WTC11 (cell line): ENCODE data around the gene TNS4. TPM values are rescaled to one million over a fixed set of nuclear protein-coding genes. Genes with fewer than 3 reads are reported as not detected.

Experiments
- ATAC-seq: fragments of 200-7000 bp; cut with Tn5 transposase; 2 replicates; pipeline ENCODE4 v1.10.0; 2021; ENCODE audit warnings: mild to moderate bottlenecking, moderate library complexity
- CTCF ChIA-PET: fragments of 300-600 bp; sonication (Branson Sonifier 250); formaldehyde crosslinking; loops from one replicate; lab custom pipeline; 2021; ENCODE audit warnings: antibody characterized with exemption; lab: Charles Lee
- POLR2A ChIA-PET: fragments of 350-600 bp; sonication (Branson Sonifier 250); formaldehyde crosslinking; loops from one replicate; lab custom pipeline; 2021; ENCODE audit warnings: antibody characterized with exemption; lab: Charles Lee
- DNase-seq: peaks from one replicate; pipeline ENCODE4 v3.0.0; 2021; ENCODE audit warnings: low spot score
- H3K27ac Mint-ChIP-seq: 2 replicates; pipeline ENCODE4 v1.8.0; 2021; ENCODE audit warnings: mixed read lengths
- H3K27me3 Mint-ChIP-seq: 2 replicates; pipeline ENCODE4 v1.8.0; 2021; ENCODE audit warnings: low read depth, mild to moderate bottlenecking, moderate library complexity, mixed read lengths
- H3K36me3 Mint-ChIP-seq: 2 replicates; pipeline ENCODE4 v1.8.0; 2021; ENCODE audit warnings: mixed read lengths
- H3K4me1 Mint-ChIP-seq: 2 replicates; pipeline ENCODE4 v1.8.0; 2022; ENCODE audit warnings: mixed read lengths
- H3K4me3 Mint-ChIP-seq: 2 replicates; pipeline ENCODE4 v1.8.0; 2021; ENCODE audit warnings: mild to moderate bottlenecking, moderate library complexity, mixed read lengths
- H3K9me3 Mint-ChIP-seq: 2 replicates; pipeline ENCODE4 v1.8.0; 2021; ENCODE audit warnings: mixed read lengths
- AFF4 ChIP-seq: sonication (generic); formaldehyde crosslinking; IDR thresholded peaks from 2 replicates; pipeline ENCODE4 v1.8.1; 2023; ENCODE audit warnings: mild to moderate bottlenecking, missing genetic modification reagents, borderline replicate concordance
- AR ChIP-seq: fragments of 250-450 bp; sonication (Bioruptor Pico); IDR thresholded peaks from 2 replicates; pipeline ENCODE4 v1.9.0; 2021; ENCODE audit warnings: mild to moderate bottlenecking
- ARID4B ChIP-seq: sonication (generic); formaldehyde crosslinking; IDR thresholded peaks from 2 replicates; pipeline ENCODE4 v1.8.0; 2023; ENCODE audit warnings: missing genetic modification reagents, mild to moderate bottlenecking, borderline replicate concordance
- ATF1 ChIP-seq: sonication (generic); formaldehyde crosslinking; IDR thresholded peaks from 2 replicates; pipeline ENCODE4 v1.8.1; 2023; ENCODE audit warnings: mild to moderate bottlenecking, moderate library complexity, missing genetic modification reagents
- E2F4 ChIP-seq: sonication (generic); formaldehyde crosslinking; IDR thresholded peaks from 2 replicates; pipeline ENCODE4 v1.8.1; 2022; ENCODE audit warnings: low read depth, mild to moderate bottlenecking, moderate library complexity, missing genetic modification reagents, borderline replicate concordance
- FOXP4 ChIP-seq: sonication (generic); formaldehyde crosslinking; IDR thresholded peaks from 2 replicates; pipeline ENCODE4 v1.8.0; 2022; ENCODE audit warnings: mild to moderate bottlenecking, missing genetic modification reagents
- GRHL2 ChIP-seq: fragments of 250-450 bp; sonication (Bioruptor Pico); IDR thresholded peaks from 2 replicates; pipeline ENCODE4 v1.8.0; 2022; ENCODE audit warnings: mild to moderate bottlenecking, moderate library complexity; ENCODE audit not compliant: insufficient replicate concordance, severe bottlenecking
- IRF1 ChIP-seq: sonication (generic); formaldehyde crosslinking; IDR thresholded peaks from 2 replicates; pipeline ENCODE4 v1.8.0; 2023; ENCODE audit warnings: missing genetic modification reagents
- IRF2 ChIP-seq: sonication (generic); formaldehyde crosslinking; IDR thresholded peaks from 2 replicates; pipeline ENCODE4 v1.8.0; 2022; ENCODE audit warnings: low read depth, missing genetic modification reagents, borderline replicate concordance
- PRRX2 ChIP-seq: fragments of 250-450 bp; sonication (Bioruptor Pico); IDR thresholded peaks from 2 replicates; pipeline ENCODE4 v1.8.0; 2021; ENCODE audit warnings: mild to moderate bottlenecking
- SMAD3 ChIP-seq: sonication (generic); formaldehyde crosslinking; IDR thresholded peaks from 2 replicates; pipeline ENCODE4 v1.8.0; 2022; ENCODE audit warnings: missing genetic modification reagents, mild to moderate bottlenecking, borderline replicate concordance
- USF1 ChIP-seq: sonication (generic); formaldehyde crosslinking; IDR thresholded peaks from 2 replicates; pipeline ENCODE4 v1.8.0; 2022; ENCODE audit warnings: mild to moderate bottlenecking, missing genetic modification reagents
- USF2 ChIP-seq: sonication (generic); formaldehyde crosslinking; IDR thresholded peaks from 2 replicates; pipeline ENCODE4 v1.8.1; 2023; ENCODE audit warnings: mild to moderate bottlenecking, missing genetic modification reagents, moderate library complexity
- ZNF232 ChIP-seq: sonication (generic); formaldehyde crosslinking; IDR thresholded peaks from 2 replicates; pipeline ENCODE4 v1.8.0; 2022; ENCODE audit warnings: mild to moderate bottlenecking, missing genetic modification reagents
- total RNA-seq: library from RNA; stranded (reverse); gene quantifications from 3 replicates; pipeline ENCODE4 v1.2.3, GENCODE V29; 2021

Gene TNS4
- total RNA-seq, 1 experiment from 2014 or later, result 0.87 TPM

- TF ChIP-seq ATF1 (no peak), IRF2 (CRISPR knock-in tag) (no peak), USF2 (CRISPR knock-in tag) (peak; percentile 38), E2F4 (CRISPR knock-in tag) (no peak), USF1 (CRISPR knock-in tag) (0 out of 2 replicates have a peak, but pooled peaks have one; percentile 40)
These were observed 11.1 kb downstream of the TNS4 start (continued) for GRCh38 chr17:40490289-40490853.

GRCh38 chr17:40487371-40488020, 13.9 kb downstream of the TNS4 start:
- DNase-seq, result no peak
- Mint-ChIP-seq H3K27ac (no peak overlapping the region), H3K9me3 (no peaks in the 10 kb centered on the region), H3K36me3 (no peaks in the 10 kb centered on the region), H3K4me3 (no peak overlapping the region), H3K27me3 (peaks cover 2% of the 10 kb centered on the region; the same call in 1 of the 2 replicates), H3K4me1 (peaks cover 80% of the 10 kb centered on the region)
- CTCF ChIA-PET, result interaction anchor here (0.9 to 4.8 kb wide), 5 partner anchors 9 to 46 kb away, joined by 3 to 57 read pairs (median 3); no protein-coding TSS in a partner anchor
- ATAC-seq, result no peak
- POLR2A ChIA-PET, result no interaction called here
- TF ChIP-seq AFF4 (CRISPR knock-in tag) (no peak), ZNF232 (CRISPR knock-in tag) (no peak), ARID4B (CRISPR knock-in tag) (no peak), SMAD3 (CRISPR knock-in tag) (no peak), GRHL2 (CRISPR knock-in tag) (no peak), FOXP4 (no peak), AR (CRISPR knock-in tag) (no peak), IRF1 (CRISPR knock-in tag) (no peak), PRRX2 (no peak)
